ENCODE measurements around the gene ITGB1BP1.

Gene ITGB1BP1

GRCh38 chr2:9374071-9374730 lies 49.1 kb downstream of the ITGB1BP1 start:
- DNase-seq (ENCODE audit: extremely low read depth, low read depth), result no peak
- TF ChIP-seq CTCF (IDR thresholded peaks at IDR 0.05; ENCODE audit: low read depth, low read length), result no peak

- no peak for DNase-seq (ENCODE audit: extremely low read depth, low read depth)
- no peak for TF ChIP-seq CTCF (IDR thresholded peaks at IDR 0.05; ENCODE audit: low read depth, low read length)
Measured at GRCh38 chr2:9373476-9373875, 49.9 kb downstream of the ITGB1BP1 start.

- TF ChIP-seq CTCF (IDR thresholded peaks at IDR 0.05; ENCODE audit: low read depth, low read length), result no peak
- no peak for DNase-seq (ENCODE audit: extremely low read depth, low read depth)
Measured at GRCh38 chr2:9373047-9373446, 50.3 kb downstream of the ITGB1BP1 start.

GRCh38 chr2:9370746-9371145 lies 52.6 kb downstream of the ITGB1BP1 start:
- DNase-seq (ENCODE audit: extremely low read depth, low read depth), result no peak
- no peak for TF ChIP-seq CTCF (IDR thresholded peaks at IDR 0.05; ENCODE audit: low read depth, low read length)

GRCh38 chr2:9366026-9366425 lies 57.3 kb downstream of the ITGB1BP1 start:
- DNase-seq (ENCODE audit: extremely low read depth, low read depth), result no peak
- no peak for TF ChIP-seq CTCF (IDR thresholded peaks at IDR 0.05; ENCODE audit: low read depth, low read length)

- no peak for DNase-seq (ENCODE audit: extremely low read depth, low read depth)
- TF ChIP-seq CTCF (IDR thresholded peaks at IDR 0.05; ENCODE audit: low read depth, low read length), result no peak
Measured at GRCh38 chr2:9365498-9366019, 57.8 kb downstream of the ITGB1BP1 start.

GRCh38 chr2:9364791-9365497 lies 58.4 kb downstream of the ITGB1BP1 start:
- no peak for TF ChIP-seq CTCF (IDR thresholded peaks at IDR 0.05; ENCODE audit: low read depth, low read length)
- no peak for DNase-seq (ENCODE audit: extremely low read depth, low read depth)

All from AG09319 (cell line).